B cell (primary cell): ENCODE measurements around the gene TAF12.
"Not testable (repeated sequence)": the region's sequence is repeated elsewhere in the genome, so short reads cannot be mapped to it uniquely, and the experiment has no call there.

Experiments used
- CTCF ChIP-seq: fragments of 200-600 bp; IDR thresholded peaks from one replicate; pipeline ENCODE4 v1.8.0; 2022; ENCODE audit warnings: antibody characterized with exemption, mild to moderate bottlenecking
- EZH2 ChIP-seq: IDR thresholded peaks from 2 replicates; pipeline ENCODE4 v1.6.1; 2012; ENCODE audit warnings: borderline replicate concordance, low read depth, mild to moderate bottlenecking, moderate library complexity, low read length; ENCODE audit not compliant: insufficient read depth, poor library complexity, severe bottlenecking

GRCh38 chr1:28593988-28594356 is 48.9 kb downstream of the TAF12 start:
- not testable (repeated sequence) for TF ChIP-seq CTCF, EZH2
